HG02973 (cell line): Measurements from ENCODE around the gene SCFD2.

Experiments used
- ATAC-seq: cut with Tn5 transposase; IDR thresholded peaks from one replicate; pipeline ENCODE4 v1.9.1; 2021; ENCODE audit warnings: moderate library complexity; ENCODE audit not compliant: unreplicated experiment

SCFD2 gene

GRCh38 chr4:52866734-52867133, 499.1 kb downstream of the SCFD2 start:
- no peak for ATAC-seq

GRCh38 chr4:52865300-52865699, 500.6 kb downstream of the SCFD2 start:
- ATAC-seq: no peak

- ATAC-seq: no peak
Observed at GRCh38 chr4:52864793-52865192, 501.1 kb downstream of the SCFD2 start.

GRCh38 chr4:52863324-52863723, 502.5 kb downstream of the SCFD2 start:
- ATAC-seq: no peak

GRCh38 chr4:52862639-52863161, 503.2 kb downstream of the SCFD2 start:
- ATAC-seq: no peak

- peak; percentile 98 for ATAC-seq
Observed at GRCh38 chr4:52861879-52862616, 503.8 kb downstream of the SCFD2 start, which contains the start of gene RASL11B. Gene RASL11B (plus strand): TSS chr4:52862317. CDS start chr4:52862508, 191 bp downstream.

GRCh38 chr4:52861171-52861823, 504.6 kb downstream of the SCFD2 start:
- ATAC-seq: no peak

- ATAC-seq: no peak
Observed at GRCh38 chr4:52860361-52860760, 505.5 kb downstream of the SCFD2 start.

- ATAC-seq: no peak
Observed at GRCh38 chr4:52856801-52857200, 509.1 kb downstream of the SCFD2 start.

- ATAC-seq: no peak
Observed at GRCh38 chr4:52853351-52853750, 512.5 kb downstream of the SCFD2 start.

GRCh38 chr4:52852711-52853110, 513.1 kb downstream of the SCFD2 start:
- no peak for ATAC-seq

- ATAC-seq: no peak
Observed at GRCh38 chr4:52852041-52852440, 513.8 kb downstream of the SCFD2 start.

GRCh38 chr4:52850406-52851124, 515.3 kb downstream of the SCFD2 start:
- no peak for ATAC-seq

- ATAC-seq: no peak
Observed at GRCh38 chr4:52848254-52848653, 517.6 kb downstream of the SCFD2 start.

GRCh38 chr4:52846502-52846901, 519.4 kb downstream of the SCFD2 start:
- ATAC-seq: no peak

- ATAC-seq: no peak
Observed at GRCh38 chr4:52844596-52844995, 521.3 kb downstream of the SCFD2 start.

GRCh38 chr4:52843958-52844357, 521.9 kb downstream of the SCFD2 start:
- no peak for ATAC-seq

GRCh38 chr4:52843351-52843750, 522.5 kb downstream of the SCFD2 start:
- ATAC-seq: no peak

GRCh38 chr4:52842792-52843191, 523.1 kb downstream of the SCFD2 start:
- no peak for ATAC-seq

GRCh38 chr4:52841682-52842456, 524.0 kb downstream of the SCFD2 start:
- no peak for ATAC-seq
